ENCODE results near the gene EPS15. TPM values are rescaled to one million over a fixed set of nuclear protein-coding genes. Genes with fewer than 3 reads are reported as not detected.
"Not testable (repeated sequence)": the region's sequence is repeated elsewhere in the genome, so short reads cannot be mapped to it uniquely, and the experiment has no call there.

Gene EPS15
- total and polyA plus RNA-seq, 9 donors = 21.6 to 35.7 (median 29.4) TPM

DNA sequence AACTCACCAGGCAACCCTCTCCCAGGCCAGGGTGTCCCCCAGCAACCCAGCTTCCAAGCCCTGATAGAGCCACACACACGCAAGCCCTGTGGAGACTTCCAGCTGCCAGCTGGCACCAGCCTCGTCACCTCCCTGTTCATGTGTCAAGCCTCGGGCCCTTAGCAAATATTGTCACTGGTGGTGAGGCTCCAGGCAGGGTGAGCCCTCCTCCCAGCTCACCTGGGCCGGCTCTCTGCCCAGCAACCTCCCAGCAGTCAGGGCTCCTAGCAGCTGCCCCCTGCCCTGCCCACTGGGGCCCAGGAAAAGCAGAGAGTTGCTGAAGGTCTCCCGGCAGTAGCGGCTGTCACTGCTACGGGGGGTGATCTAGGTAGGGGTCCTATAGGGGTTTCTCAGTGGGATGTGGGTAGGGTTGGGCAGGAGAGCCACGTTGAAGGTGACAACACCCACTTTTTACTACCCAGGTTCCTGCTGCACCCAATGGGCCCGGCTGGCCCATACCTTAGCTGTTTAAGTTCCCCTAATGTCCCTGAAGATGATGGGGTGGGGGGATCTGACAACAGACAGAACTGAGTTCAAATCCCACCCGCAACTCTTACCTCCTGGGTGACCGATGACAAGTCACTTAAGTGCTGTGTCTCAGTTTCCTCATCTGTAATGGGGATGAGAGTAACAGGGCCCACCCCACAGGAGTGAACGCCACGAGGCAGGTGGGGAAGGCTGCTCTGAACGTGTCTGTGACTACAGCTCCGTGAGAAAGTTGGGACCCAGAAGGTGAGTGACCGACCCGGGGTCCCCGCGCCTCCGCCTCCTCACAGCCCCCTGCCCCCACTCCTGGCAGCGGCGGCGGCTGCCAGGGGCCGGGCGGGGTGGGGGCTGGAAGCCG is 189.4 kb downstream of the EPS15 start:
- Histone ChIP-seq H3K9me3 (replicated peaks; ENCODE audit: control insufficient read depth, low read depth, low read length) (no peaks in the 10 kb centered on the region), H3K27ac (ENCODE audit: low read length) (no peak overlapping the region), H3K27me3 (ENCODE audit: control insufficient read depth, insufficient read depth, low read length) (peaks cover 13% of the 10 kb centered on the region), H3K36me3 (ENCODE audit: control insufficient read depth, insufficient read depth, low read length) (no peaks in the 10 kb centered on the region), H3K4me3 (ENCODE audit: low read length) (no peak overlapping the region), H3K4me1 (ENCODE audit: control insufficient read depth, insufficient read depth, low read length) (peaks cover 18% of the 10 kb centered on the region)
- 14% methylated on average over 18 of the region's 26 CpGs for WGBS (ENCODE audit: insufficient coverage)
- peak; percentile 39 for DNase-seq

DNA sequence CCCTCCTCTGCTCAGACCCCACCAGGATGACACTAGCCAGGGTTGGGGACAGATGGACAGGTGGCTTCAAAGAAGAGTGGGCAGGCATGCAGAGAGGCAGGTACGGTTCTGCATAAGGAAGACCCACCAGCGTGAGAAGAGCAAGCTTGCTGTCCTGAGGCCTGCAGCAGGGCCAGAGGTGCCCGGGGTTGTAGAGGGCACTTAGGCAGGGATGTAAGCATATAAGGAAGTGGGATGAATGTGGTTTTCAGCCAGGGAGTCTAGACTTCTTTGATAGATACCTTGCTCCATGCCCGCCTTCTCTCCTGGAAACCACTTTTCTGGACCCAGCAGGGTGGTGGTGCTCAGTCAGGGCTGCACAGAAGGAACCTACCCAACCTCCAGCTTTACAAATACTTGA is 190.1 kb downstream of the EPS15 start:
- no peak overlapping the region for H3K27ac ChIP-seq (ENCODE audit: low read length)
- peaks cover 13% of the 10 kb centered on the region for H3K27me3 ChIP-seq (ENCODE audit: control insufficient read depth, insufficient read depth, low read length)
- H3K36me3 ChIP-seq (ENCODE audit: control insufficient read depth, insufficient read depth, low read length) = no peaks in the 10 kb centered on the region
- H3K4me1 ChIP-seq (ENCODE audit: control insufficient read depth, insufficient read depth, low read length) = peaks cover 18% of the 10 kb centered on the region
- no peak overlapping the region for H3K4me3 ChIP-seq (ENCODE audit: low read length)
- WGBS (ENCODE audit: insufficient coverage) = 87% methylated on average over 2 of the region's 4 CpGs
- DNase-seq = no peak
- H3K9me3 ChIP-seq (replicated peaks; ENCODE audit: control insufficient read depth, low read depth, low read length) = no peaks in the 10 kb centered on the region

DNA sequence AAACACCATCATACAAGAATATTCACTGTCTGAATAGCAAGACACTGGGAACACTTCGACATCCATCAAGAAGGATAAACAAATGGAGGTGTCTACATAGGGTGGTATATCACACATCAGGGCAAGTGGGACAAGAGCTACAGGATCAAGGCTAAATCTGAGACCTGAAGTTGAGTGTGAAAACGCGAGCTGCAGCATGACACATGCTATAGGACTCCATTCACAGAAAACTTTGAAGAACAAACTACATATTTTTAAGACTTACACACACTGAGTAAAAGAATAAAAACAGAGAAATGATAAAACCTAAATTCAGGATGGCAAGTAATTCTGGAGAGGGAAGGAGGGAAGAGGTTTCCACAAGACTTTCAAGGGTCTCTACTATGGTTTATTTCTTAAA is 190.8 kb downstream of the EPS15 start:
- H3K36me3 ChIP-seq (ENCODE audit: control insufficient read depth, insufficient read depth, low read length) = no peaks in the 10 kb centered on the region
- H3K9me3 ChIP-seq (replicated peaks; ENCODE audit: control insufficient read depth, low read depth, low read length) = no peaks in the 10 kb centered on the region
- DNase-seq = no peak
- H3K4me1 ChIP-seq (ENCODE audit: control insufficient read depth, insufficient read depth, low read length) = peaks cover 18% of the 10 kb centered on the region
- H3K27me3 ChIP-seq (ENCODE audit: control insufficient read depth, insufficient read depth, low read length) = peaks cover 13% of the 10 kb centered on the region
- no peak overlapping the region for H3K27ac ChIP-seq (ENCODE audit: low read length)
- no CpG with 5 or more reads among the region's 3 CpGs for WGBS (ENCODE audit: insufficient coverage)
- H3K4me3 ChIP-seq (ENCODE audit: low read length) = no peak overlapping the region

- no peak for DNase-seq
- H3K4me3 ChIP-seq (ENCODE audit: low read length) = no peak overlapping the region
- no peak overlapping the region for H3K27ac ChIP-seq (ENCODE audit: low read length)
- H3K4me1 ChIP-seq (ENCODE audit: control insufficient read depth, insufficient read depth, low read length) = peaks cover 18% of the 10 kb centered on the region
- no peaks in the 10 kb centered on the region for H3K9me3 ChIP-seq (replicated peaks; ENCODE audit: control insufficient read depth, low read depth, low read length)
- no CpG with 5 or more reads among the region's 5 CpGs for WGBS (ENCODE audit: insufficient coverage)
- no peaks in the 10 kb centered on the region for H3K36me3 ChIP-seq (ENCODE audit: control insufficient read depth, insufficient read depth, low read length)
- peaks cover 13% of the 10 kb centered on the region for H3K27me3 ChIP-seq (ENCODE audit: control insufficient read depth, insufficient read depth, low read length)
These were observed 191.7 kb downstream of the EPS15 start for GRCh38 chr1:51327386-51327785.

- no CpG with 5 or more reads among the region's 8 CpGs for WGBS (ENCODE audit: insufficient coverage)
- Histone ChIP-seq H3K27ac (ENCODE audit: low read length) (no peak overlapping the region), H3K4me1 (ENCODE audit: control insufficient read depth, insufficient read depth, low read length) (peaks cover 18% of the 10 kb centered on the region)
These were observed 192.2 kb downstream of the EPS15 start for GRCh38 chr1:51326839-51327238.

DNA sequence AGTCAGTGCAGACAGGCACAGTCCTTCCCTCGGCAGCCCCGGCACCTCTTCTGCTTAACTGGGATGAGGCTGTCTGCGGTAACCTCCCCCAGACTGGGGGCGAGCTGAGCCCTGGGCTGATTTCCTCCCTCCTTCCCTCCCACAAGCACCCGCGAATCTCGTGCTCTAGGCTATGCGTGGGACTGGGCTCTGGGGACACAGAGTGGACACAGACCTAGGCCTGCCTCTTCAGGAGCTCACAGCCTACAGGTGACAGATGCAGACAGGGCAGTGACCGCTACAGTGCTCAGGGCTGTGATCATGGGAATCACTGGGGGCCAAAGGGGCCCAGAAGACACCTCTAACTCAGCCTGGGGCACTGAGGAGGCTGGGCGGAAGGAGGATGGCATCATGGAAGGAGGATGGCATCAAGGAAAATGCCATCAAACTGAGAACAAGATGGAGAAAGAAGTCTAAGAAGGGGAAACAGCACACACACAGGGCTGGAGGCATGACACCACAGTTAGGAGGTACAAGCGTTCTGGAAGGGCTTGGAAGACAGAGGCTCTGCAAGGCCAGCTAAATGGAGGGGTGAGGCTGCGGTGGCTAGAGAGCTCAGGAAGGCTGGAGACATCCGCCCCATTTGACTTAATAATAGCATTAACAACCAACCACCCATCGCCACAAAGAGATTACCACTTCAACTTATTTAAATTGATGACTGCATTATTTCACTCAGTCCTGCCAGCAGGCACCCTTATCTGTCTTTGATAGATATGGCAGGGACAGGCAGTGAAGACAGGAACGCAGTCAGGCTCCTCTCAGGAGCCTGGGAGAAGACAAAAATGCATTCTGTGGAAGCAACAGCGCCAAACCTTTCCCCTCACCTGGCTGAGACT is 192.9 kb downstream of the EPS15 start:
- Histone ChIP-seq H3K36me3 (ENCODE audit: control insufficient read depth, insufficient read depth, low read length) (no peaks in the 10 kb centered on the region), H3K4me3 (ENCODE audit: low read length) (no peak overlapping the region), H3K9me3 (replicated peaks; ENCODE audit: control insufficient read depth, low read depth, low read length) (no peaks in the 10 kb centered on the region), H3K27ac (ENCODE audit: low read length) (no peak overlapping the region), H3K4me1 (ENCODE audit: control insufficient read depth, insufficient read depth, low read length) (peaks cover 14% of the 10 kb centered on the region), H3K27me3 (ENCODE audit: control insufficient read depth, insufficient read depth, low read length) (peaks cover 12% of the 10 kb centered on the region)
- WGBS (ENCODE audit: insufficient coverage) = 78% methylated on average over 10 of the region's 16 CpGs
- DNase-seq = no peak

More at GRCh38 chr1:51326839-51327238, 192.2 kb downstream of the EPS15 start:
- H3K36me3 ChIP-seq (ENCODE audit: control insufficient read depth, insufficient read depth, low read length) = no peaks in the 10 kb centered on the region
- no peak overlapping the region for H3K4me3 ChIP-seq (ENCODE audit: low read length)
- H3K27me3 ChIP-seq (ENCODE audit: control insufficient read depth, insufficient read depth, low read length) = peaks cover 13% of the 10 kb centered on the region
- H3K9me3 ChIP-seq (replicated peaks; ENCODE audit: control insufficient read depth, low read depth, low read length) = no peaks in the 10 kb centered on the region
- DNase-seq = no peak

GRCh38 chr1:51325391-51325790 is 193.7 kb downstream of the EPS15 start:
- Histone ChIP-seq H3K4me3 (ENCODE audit: low read length) (no peak overlapping the region), H3K27me3 (ENCODE audit: control insufficient read depth, insufficient read depth, low read length) (peaks cover 6% of the 10 kb centered on the region), H3K4me1 (ENCODE audit: control insufficient read depth, insufficient read depth, low read length) (peaks cover 8% of the 10 kb centered on the region), H3K27ac (ENCODE audit: low read length) (no peak overlapping the region), H3K36me3 (ENCODE audit: control insufficient read depth, insufficient read depth, low read length) (no peaks in the 10 kb centered on the region), H3K9me3 (replicated peaks; ENCODE audit: control insufficient read depth, low read depth, low read length) (no peaks in the 10 kb centered on the region)
- no peak for DNase-seq
- WGBS (ENCODE audit: insufficient coverage) = 100% methylated on average over 1 of the region's 1 CpG

GRCh38 chr1:51325011-51325385 is 194.1 kb downstream of the EPS15 start:
- no CpG with 5 or more reads among the region's 8 CpGs for WGBS (ENCODE audit: insufficient coverage)
- H3K36me3 ChIP-seq (ENCODE audit: control insufficient read depth, insufficient read depth, low read length); H3K4me1 ChIP-seq (ENCODE audit: control insufficient read depth, insufficient read depth, low read length); H3K27ac ChIP-seq (ENCODE audit: low read length); H3K27me3 ChIP-seq (ENCODE audit: control insufficient read depth, insufficient read depth, low read length); H3K4me3 ChIP-seq (ENCODE audit: low read length); H3K9me3 ChIP-seq (replicated peaks; ENCODE audit: control insufficient read depth, low read depth, low read length); DNase-seq: not testable (repeated sequence)

DNA sequence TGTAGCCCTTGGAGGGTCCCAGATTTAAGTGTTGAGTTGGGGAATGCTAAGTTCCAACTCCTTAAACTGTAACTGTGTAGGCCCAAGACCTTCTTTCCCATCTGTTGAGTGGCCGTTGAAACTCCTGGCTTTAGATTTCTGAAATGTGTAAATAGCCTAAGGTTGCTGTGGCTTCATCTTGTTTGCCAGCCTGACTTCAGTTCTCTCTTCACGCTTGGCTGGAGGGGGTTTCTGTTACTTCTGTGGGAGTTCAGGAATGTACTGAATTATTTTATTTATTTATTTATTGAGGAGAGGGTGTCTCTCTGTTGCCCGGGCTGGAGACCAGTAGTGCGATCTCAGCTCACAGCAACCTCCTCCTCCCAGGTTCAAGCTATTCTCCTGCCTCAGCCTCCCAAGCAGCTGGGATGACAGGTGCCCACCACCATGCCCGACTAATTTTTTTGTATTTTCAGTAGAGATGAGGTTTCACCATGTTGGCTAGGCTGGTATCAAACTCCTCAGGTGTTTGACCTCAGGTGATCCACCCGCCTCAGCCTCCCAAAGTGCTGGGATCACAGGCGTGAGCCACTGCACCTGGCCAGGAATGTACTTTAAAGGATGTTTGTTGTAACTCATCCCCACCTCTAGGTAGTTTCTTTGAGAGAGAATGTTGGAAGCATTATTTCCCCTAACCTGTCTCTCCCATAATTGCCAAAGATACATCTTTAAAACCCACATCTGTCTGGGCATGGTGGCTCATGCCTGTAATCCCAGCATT is 194.6 kb downstream of the EPS15 start:
- DNase-seq = no peak
- no peaks in the 10 kb centered on the region for H3K36me3 ChIP-seq (ENCODE audit: control insufficient read depth, insufficient read depth, low read length)
- peaks cover 3% of the 10 kb centered on the region for H3K27me3 ChIP-seq (ENCODE audit: control insufficient read depth, insufficient read depth, low read length)
- no CpG with 5 or more reads among the region's 7 CpGs for WGBS (ENCODE audit: insufficient coverage)
- no peaks in the 10 kb centered on the region for H3K9me3 ChIP-seq (replicated peaks; ENCODE audit: control insufficient read depth, low read depth, low read length)
- no peak overlapping the region for H3K4me3 ChIP-seq (ENCODE audit: low read length)
- H3K4me1 ChIP-seq (ENCODE audit: control insufficient read depth, insufficient read depth, low read length) = peaks cover 2% of the 10 kb centered on the region
- no peak overlapping the region for H3K27ac ChIP-seq (ENCODE audit: low read length)

GRCh38 chr1:51323778-51324177 is 195.3 kb downstream of the EPS15 start:
- H3K27me3 ChIP-seq (ENCODE audit: control insufficient read depth, insufficient read depth, low read length) = peaks cover 3% of the 10 kb centered on the region
- no peak for DNase-seq
- no peaks in the 10 kb centered on the region for H3K36me3 ChIP-seq (ENCODE audit: control insufficient read depth, insufficient read depth, low read length)
- H3K9me3 ChIP-seq (replicated peaks; ENCODE audit: control insufficient read depth, low read depth, low read length) = no peaks in the 10 kb centered on the region
- H3K4me3 ChIP-seq (ENCODE audit: low read length) = no peak overlapping the region
- H3K4me1 ChIP-seq (ENCODE audit: control insufficient read depth, insufficient read depth, low read length) = no peaks in the 10 kb centered on the region
- no peak overlapping the region for H3K27ac ChIP-seq (ENCODE audit: low read length)
